Measurements from ENCODE around the gene RPL28. TPM values are rescaled to one million over a fixed set of nuclear protein-coding genes. Genes with fewer than 3 reads are reported as not detected.

Gene RPL28
- total RNA-seq, 3 donors from 2014 or later (not counting 1 experiment from before 2014, with no cell fraction given), result 1,373 to 1,704 (median 1,679) TPM

DNA sequence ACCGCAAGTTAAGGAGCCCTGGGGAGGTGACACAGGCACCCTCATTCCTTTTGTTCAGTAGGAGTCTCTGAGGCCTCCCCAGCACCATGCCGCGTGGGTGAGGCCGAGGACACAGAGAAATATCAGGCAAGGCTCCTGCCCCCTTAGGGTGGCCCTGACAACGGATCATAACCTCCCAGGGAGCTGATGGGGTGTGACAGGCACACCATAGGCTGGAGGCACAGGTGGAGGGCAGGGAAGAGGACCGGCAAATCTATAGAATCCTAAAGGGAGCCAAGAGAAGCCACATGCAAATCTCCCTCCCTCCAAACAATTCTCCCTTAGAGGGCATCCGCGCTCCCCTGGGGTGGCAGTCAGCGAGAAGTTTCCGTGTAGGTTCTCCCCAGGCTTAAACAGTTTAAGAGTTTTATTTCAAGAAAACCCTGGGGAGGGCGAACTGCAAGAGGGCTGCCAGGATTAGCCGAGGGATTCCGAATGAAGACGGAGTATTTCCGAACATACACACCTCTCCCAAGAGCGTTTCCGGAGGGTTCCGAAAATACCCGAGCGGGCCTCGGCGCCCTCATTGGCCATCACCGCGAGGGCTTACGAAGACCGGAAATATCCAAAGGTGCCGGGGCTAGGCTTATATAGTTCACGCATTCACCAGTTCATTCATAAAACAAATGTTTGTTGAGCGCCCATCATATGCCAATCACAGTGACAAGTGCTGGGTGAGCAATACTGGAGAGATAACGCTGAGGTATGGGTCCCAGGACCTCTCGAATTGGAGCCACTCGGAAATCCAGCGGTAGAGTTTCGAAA, 610 bp upstream of the RPL28 start:
- no peaks in the 10 kb centered on the region for H3K36me3 Mint-ChIP-seq
- H3K27ac Mint-ChIP-seq, result peak overlapping the region; percentile 94 to 100
- Histone ChIP-seq H3K9me3 (ENCODE audit: control insufficient read depth, insufficient read depth, low read length) (no peaks in the 10 kb centered on the region), H3K36me3 (ENCODE audit: control insufficient read depth, insufficient read depth, low read length) (peaks cover 33% of the 10 kb centered on the region), H3K27ac (ENCODE audit: low read length) (peak overlapping the region; percentile 94), H3K4me3 (ENCODE audit: low read length) (peak overlapping the region; percentile 72), H3K27me3 (ENCODE audit: control insufficient read depth, insufficient read depth, low read length) (no peaks in the 10 kb centered on the region), H3K4me1 (ENCODE audit: control insufficient read depth, insufficient read depth, low read length) (peaks cover 58% of the 10 kb centered on the region)
- 7% methylated on average over 33 of the region's 34 CpGs for WGBS (ENCODE audit: insufficient coverage)
- DNase-seq (peak; percentile 89 to 97), ATAC-seq (peak; percentile 75 to 89 (median 79))
- H3K4me1 Mint-ChIP-seq, result peaks cover 54 to 73% of the 10 kb centered on the region in 2 donors
- peak overlapping the region; percentile 97 for H3K4me3 Mint-ChIP-seq
- H3K9me3 Mint-ChIP-seq, result no peaks in the 10 kb centered on the region
- intact Hi-C loops (cut with micrococcal nuclease), result loop anchor here (1.0 to 2.0 kb wide), 3 partner anchors 24 to 84 kb away; partner anchors contain the start of gene KMT5C
- H3K27me3 Mint-ChIP-seq (ENCODE audit: low read depth in 2 of 2), result no peaks in the 10 kb centered on the region
- TF ChIP-seq, protein P1, sequence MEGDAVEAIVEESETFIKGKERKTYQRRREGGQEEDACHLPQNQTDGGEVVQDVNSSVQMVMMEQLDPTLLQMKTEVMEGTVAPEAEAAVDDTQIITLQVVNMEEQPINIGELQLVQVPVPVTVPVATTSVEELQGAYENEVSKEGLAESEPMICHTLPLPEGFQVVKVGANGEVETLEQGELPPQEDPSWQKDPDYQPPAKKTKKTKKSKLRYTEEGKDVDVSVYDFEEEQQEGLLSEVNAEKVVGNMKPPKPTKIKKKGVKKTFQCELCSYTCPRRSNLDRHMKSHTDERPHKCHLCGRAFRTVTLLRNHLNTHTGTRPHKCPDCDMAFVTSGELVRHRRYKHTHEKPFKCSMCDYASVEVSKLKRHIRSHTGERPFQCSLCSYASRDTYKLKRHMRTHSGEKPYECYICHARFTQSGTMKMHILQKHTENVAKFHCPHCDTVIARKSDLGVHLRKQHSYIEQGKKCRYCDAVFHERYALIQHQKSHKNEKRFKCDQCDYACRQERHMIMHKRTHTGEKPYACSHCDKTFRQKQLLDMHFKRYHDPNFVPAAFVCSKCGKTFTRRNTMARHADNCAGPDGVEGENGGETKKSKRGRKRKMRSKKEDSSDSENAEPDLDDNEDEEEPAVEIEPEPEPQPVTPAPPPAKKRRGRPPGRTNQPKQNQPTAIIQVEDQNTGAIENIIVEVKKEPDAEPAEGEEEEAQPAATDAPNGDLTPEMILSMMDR (IDR thresholded peaks at IDR 0.05), result no peak

DNA sequence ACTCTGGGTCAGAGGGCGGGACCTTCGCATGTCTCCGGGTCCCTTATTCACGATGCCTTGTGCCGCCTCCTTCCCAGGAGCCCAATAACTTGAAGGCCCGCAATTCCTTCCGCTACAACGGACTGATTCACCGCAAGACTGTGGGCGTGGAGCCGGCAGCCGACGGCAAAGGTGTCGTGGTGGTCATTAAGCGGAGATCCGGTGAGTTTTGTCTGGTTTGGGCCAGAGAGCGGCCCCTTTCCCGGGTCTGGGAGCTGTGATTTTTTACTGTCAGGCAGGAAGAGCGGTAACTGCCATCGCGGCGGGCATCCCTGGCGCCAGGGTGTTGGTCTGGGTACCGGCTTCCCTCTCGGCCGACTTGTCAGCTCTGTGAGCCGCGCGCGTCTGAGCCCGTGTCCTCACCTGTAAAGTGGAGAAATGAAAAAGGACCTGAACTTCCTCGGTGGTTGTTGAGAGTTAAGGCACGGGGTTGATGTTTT, 800 bp downstream of the RPL28 start:
- no peaks in the 10 kb centered on the region for H3K36me3 Mint-ChIP-seq

DNA sequence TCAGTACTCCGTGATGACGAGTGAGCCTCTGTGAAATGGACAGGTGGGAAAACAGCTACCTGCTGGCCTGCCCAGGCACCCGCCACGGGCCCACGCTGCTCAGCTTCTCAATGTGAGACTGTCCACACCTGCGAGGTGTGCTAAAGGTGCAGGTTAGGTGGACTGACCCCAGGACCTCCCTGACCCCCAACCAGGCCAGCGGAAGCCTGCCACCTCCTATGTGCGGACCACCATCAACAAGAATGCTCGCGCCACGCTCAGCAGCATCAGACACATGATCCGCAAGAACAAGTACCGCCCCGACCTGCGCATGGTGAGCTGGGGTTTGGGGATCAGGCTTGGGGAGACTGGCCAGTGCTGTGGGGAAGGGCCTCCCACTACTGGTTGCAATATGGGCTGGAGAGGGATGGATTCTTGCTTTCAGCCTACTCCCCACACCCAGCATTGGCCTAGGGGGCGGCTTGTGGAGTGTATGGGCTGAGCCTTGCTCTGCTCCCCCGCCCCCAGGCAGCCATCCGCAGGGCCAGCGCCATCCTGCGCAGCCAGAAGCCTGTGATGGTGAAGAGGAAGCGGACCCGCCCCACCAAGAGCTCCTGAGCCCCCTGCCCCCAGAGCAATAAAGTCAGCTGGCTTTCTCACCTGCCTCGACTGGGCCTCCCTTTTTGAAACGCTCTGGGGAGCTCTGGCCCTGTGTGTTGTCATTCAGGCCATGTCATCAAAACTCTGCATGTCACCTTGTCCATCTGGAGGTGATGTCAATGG, 2.2 kb downstream of the RPL28 start:
- H3K9me3 Mint-ChIP-seq, result no peaks in the 10 kb centered on the region
- intact Hi-C loops (cut with micrococcal nuclease), result no loop called here
- Histone ChIP-seq H3K27ac (ENCODE audit: low read length) (no peak overlapping the region), H3K27me3 (ENCODE audit: control insufficient read depth, insufficient read depth, low read length) (no peaks in the 10 kb centered on the region), H3K36me3 (ENCODE audit: control insufficient read depth, insufficient read depth, low read length) (peaks cover 43% of the 10 kb centered on the region), H3K4me1 (ENCODE audit: control insufficient read depth, insufficient read depth, low read length) (peaks cover 60% of the 10 kb centered on the region), H3K4me3 (ENCODE audit: low read length) (no peak overlapping the region), H3K9me3 (ENCODE audit: control insufficient read depth, insufficient read depth, low read length) (no peaks in the 10 kb centered on the region)
- no peaks in the 10 kb centered on the region for H3K27me3 Mint-ChIP-seq (ENCODE audit: low read depth in 2 of 2)
- no peaks in the 10 kb centered on the region for H3K36me3 Mint-ChIP-seq
- ATAC-seq, result no peak
- WGBS (ENCODE audit: insufficient coverage), result 88% methylated on average over 23 of the region's 24 CpGs
- no peak for DNase-seq
- TF ChIP-seq, protein P1 (IDR thresholded peaks at IDR 0.05), result no peak
- H3K27ac Mint-ChIP-seq, result peak overlapping the region; percentile 94 to 100
- H3K4me1 Mint-ChIP-seq, result peaks cover 42 to 67% of the 10 kb centered on the region in 2 donors
- H3K4me3 Mint-ChIP-seq, result peak overlapping the region; percentile 97

More for the DNA sequence above, 800 bp downstream of the RPL28 start:
- no peaks in the 10 kb centered on the region for H3K9me3 Mint-ChIP-seq
- H3K27ac ChIP-seq (ENCODE audit: low read length), result peak overlapping the region; percentile 94
- intact Hi-C loops (cut with micrococcal nuclease), result no loop called here
- TF ChIP-seq, protein P1 (IDR thresholded peaks at IDR 0.05), result no peak
- H3K36me3 ChIP-seq (ENCODE audit: control insufficient read depth, insufficient read depth, low read length), result peaks cover 43% of the 10 kb centered on the region
- peak overlapping the region; percentile 97 for H3K4me3 Mint-ChIP-seq
- peaks cover 52 to 78% of the 10 kb centered on the region in 2 donors for H3K4me1 Mint-ChIP-seq
- no peaks in the 10 kb centered on the region for H3K27me3 ChIP-seq (ENCODE audit: control insufficient read depth, insufficient read depth, low read length)
- no peak for ATAC-seq
- peaks cover 63% of the 10 kb centered on the region for H3K4me1 ChIP-seq (ENCODE audit: control insufficient read depth, insufficient read depth, low read length)
- 1% methylated on average over 33 of the region's 33 CpGs for WGBS (ENCODE audit: insufficient coverage)
- no peaks in the 10 kb centered on the region for H3K27me3 Mint-ChIP-seq (ENCODE audit: low read depth in 2 of 2)
- no peak for DNase-seq
- peak overlapping the region; percentile 72 for H3K4me3 ChIP-seq (ENCODE audit: low read length)
- H3K27ac Mint-ChIP-seq, result peak overlapping the region; percentile 94 to 100
- no peaks in the 10 kb centered on the region for H3K9me3 ChIP-seq (ENCODE audit: control insufficient read depth, insufficient read depth, low read length)

All from natural killer cell (primary cell).